Breast epithelium (tissue), 4 donors: Measurements from ENCODE around the gene NDUFB7. TPM values are rescaled to one million over a fixed set of nuclear protein-coding genes. Genes with fewer than 3 reads are reported as not detected.
"Not testable (repeated sequence)": the region's sequence is repeated elsewhere in the genome, so short reads cannot be mapped to it uniquely, and the experiment has no call there.

Source experiments
- DNase-seq, 2 donors: peaks; one replicate each; pipeline ENCODE4 v3.0.0-alpha.2; 2019; ENCODE audit warnings: low spot score in 2 of 2
- H3K27ac ChIP-seq, 2 donors: fragments of 200-600 bp; sonication (generic) in 1 of 2; one replicate each; pipeline ENCODE4 v1.5.1; 2016 to 2019; ENCODE audit warnings: mild to moderate bottlenecking in 1 of 2
- H3K27me3 ChIP-seq, 2 donors: fragments of 200-600 bp; sonication (generic) in 1 of 2; one replicate each; pipeline versions ENCODE4 v1.5.1 to v1.6.0; 2017 to 2019; ENCODE audit warnings: control low read depth in 1 of 2, mild to moderate bottlenecking in 1 of 2
- H3K36me3 ChIP-seq: fragments of 200-600 bp; one replicate; pipeline ENCODE4 v1.5.1; 2019
- H3K4me1 ChIP-seq, 2 donors: fragments of 200-600 bp; sonication (generic); one replicate each; pipeline ENCODE4 v1.5.1; 2016 to 2019; ENCODE audit warnings: control low read depth in 1 of 2
- H3K4me3 ChIP-seq, 3 donors: fragments of 200-600 bp; sonication (generic); 1 replicate in 2 of 3; 2 replicates in 1 of 3; pipeline ENCODE4 v1.5.1; 2016 to 2019; ENCODE audit warnings: mild to moderate bottlenecking in 3 of 3, moderate library complexity in 2 of 3
- H3K9me3 ChIP-seq, 2 donors: fragments of 200-600 bp; sonication (generic) in 1 of 2; one replicate each; pipeline ENCODE4 v1.5.1; 2016 to 2019; ENCODE audit warnings: control low read depth in 1 of 2
- CTCF ChIP-seq, 3 donors: fragments of 450-650 bp; IDR thresholded peaks; one replicate each; pipeline ENCODE4 v1.5.1; 2016 to 2017; ENCODE audit warnings: antibody characterized with exemption in 3 of 3, mild to moderate bottlenecking in 3 of 3, moderate library complexity in 3 of 3
- POLR2A ChIP-seq: fragments of 450-650 bp; IDR thresholded peaks from one replicate; pipeline ENCODE4 v1.6.1; 2016; ENCODE audit warnings: antibody characterized with exemption, mild to moderate bottlenecking, moderate library complexity
- POLR2AphosphoS5 ChIP-seq, 3 donors: sonication (generic); formaldehyde crosslinking; IDR thresholded peaks; one replicate each; pipeline ENCODE4 v1.6.1; 2017; ENCODE audit warnings: antibody characterized with exemption in 3 of 3
- intact Hi-C: fragments of 100-400 bp; cut with DNase I; formaldehyde crosslinking; loops from one replicate; pipeline ENCODE4 v1.15.1; 2023; ENCODE audit warnings: low total_unique reads
- total RNA-seq, 3 donors: library from RNA; depleted of rRNA; stranded (reverse); fragments of >200 nt; gene quantifications; one replicate each; pipeline ENCODE4 v1.1.0, GENCODE V29; 2016

Gene NDUFB7
- total RNA-seq, 3 donors from 2014 or later: 283 to 388 (median 299) TPM

- intact Hi-C loops: no loop called here
- Histone ChIP-seq H3K4me1 (no peaks in the 10 kb centered on the region), H3K4me3 (no peak overlapping the region), H3K9me3 (no peaks in the 10 kb centered on the region), H3K27ac (no peak overlapping the region), H3K27me3 (no peaks in the 10 kb centered on the region), H3K36me3 (no peaks in the 10 kb centered on the region)
- DNase-seq: no peak
- TF ChIP-seq CTCF (IDR thresholded peaks at IDR 0.05) (no peak), POLR2A (no peak), POLR2AphosphoS5 (IDR thresholded peaks at IDR 0.05) (no peak)
Observed at GRCh38 chr19:14612657-14613056, 40.8 kb upstream of the NDUFB7 start.

- not testable (repeated sequence) for DNase-seq, H3K4me1 ChIP-seq
Observed at GRCh38 chr19:14612242-14612641, 40.4 kb upstream of the NDUFB7 start.

GRCh38 chr19:14611051-14611450 is 39.2 kb upstream of the NDUFB7 start:
- no peak for DNase-seq
- intact Hi-C loops: no loop called here
- no peak overlapping the region for H3K27ac ChIP-seq
- H3K9me3 ChIP-seq: no peaks in the 10 kb centered on the region
- TF ChIP-seq POLR2A (no peak), POLR2AphosphoS5 (IDR thresholded peaks at IDR 0.05) (no peak), CTCF (IDR thresholded peaks at IDR 0.05) (no peak)
- no peaks in the 10 kb centered on the region for H3K36me3 ChIP-seq
- H3K4me3 ChIP-seq: no peak overlapping the region
- no peaks in the 10 kb centered on the region for H3K4me1 ChIP-seq
- no peaks in the 10 kb centered on the region for H3K27me3 ChIP-seq

More at GRCh38 chr19:14612242-14612641, 40.4 kb upstream of the NDUFB7 start:
- H3K9me3 ChIP-seq, H3K27me3 ChIP-seq, H3K4me3 ChIP-seq, H3K36me3 ChIP-seq, H3K27ac ChIP-seq, intact Hi-C loops: not testable (repeated sequence)

- Histone ChIP-seq H3K27me3 (no peaks in the 10 kb centered on the region), H3K36me3 (no peaks in the 10 kb centered on the region), H3K9me3 (peaks cover 0 to 3% of the 10 kb centered on the region in 2 donors), H3K4me1 (no peaks in the 10 kb centered on the region), H3K4me3 (no peak overlapping the region), H3K27ac (no peak overlapping the region)
- DNase-seq: no peak
- intact Hi-C loops: no loop called here
- no peak for TF ChIP-seq POLR2A
- TF ChIP-seq POLR2AphosphoS5 (IDR thresholded peaks at IDR 0.05): no peak
- TF ChIP-seq CTCF (IDR thresholded peaks at IDR 0.05): no peak
Observed at GRCh38 chr19:14606627-14607026, 34.8 kb upstream of the NDUFB7 start.

- H3K4me1 ChIP-seq: no peaks in the 10 kb centered on the region
- TF ChIP-seq POLR2AphosphoS5 (IDR thresholded peaks at IDR 0.05): no peak
- TF ChIP-seq CTCF (IDR thresholded peaks at IDR 0.05): no peak
- TF ChIP-seq POLR2A: no peak
- H3K4me3 ChIP-seq: no peak overlapping the region
- no peaks in the 10 kb centered on the region for H3K36me3 ChIP-seq
- no peak for DNase-seq
- peaks cover 0 to 3% of the 10 kb centered on the region in 2 donors for H3K9me3 ChIP-seq
- intact Hi-C loops: no loop called here
- H3K27me3 ChIP-seq: no peaks in the 10 kb centered on the region
- no peak overlapping the region for H3K27ac ChIP-seq
Observed at GRCh38 chr19:14603990-14604387, 32.1 kb upstream of the NDUFB7 start.

GRCh38 chr19:14599548-14600147 is 27.8 kb upstream of the NDUFB7 start:
- H3K4me1 ChIP-seq: no peaks in the 10 kb centered on the region
- H3K4me3 ChIP-seq: no peak overlapping the region
- peaks cover 0 to 3% of the 10 kb centered on the region in 2 donors for H3K9me3 ChIP-seq
- H3K27me3 ChIP-seq: no peaks in the 10 kb centered on the region
- intact Hi-C loops: no loop called here
- no peaks in the 10 kb centered on the region for H3K36me3 ChIP-seq
- DNase-seq: no peak
- H3K27ac ChIP-seq: no peak overlapping the region
- TF ChIP-seq CTCF (IDR thresholded peaks at IDR 0.05): no peak
- no peak for TF ChIP-seq POLR2A
- TF ChIP-seq POLR2AphosphoS5 (IDR thresholded peaks at IDR 0.05): no peak
